Left lobe of liver (tissue), 2 donors: ENCODE results near the gene TEX48. TPM values are rescaled to one million over a fixed set of nuclear protein-coding genes. Genes with fewer than 3 reads are reported as not detected.

Source experiments
- ATAC-seq: fragments of 200-7000 bp; cut with Tn5 transposase; one replicate; pipeline ENCODE4 v1.9.1; 2020; ENCODE audit warnings: mild to moderate bottlenecking, moderate library complexity
- DNase-seq: peaks from one replicate; pipeline ENCODE4 v3.0.0-alpha.2; 2020; ENCODE audit warnings: low spot score
- total RNA-seq: library from RNA; stranded (reverse); gene quantifications from one replicate; pipeline ENCODE4 v1.2.1, GENCODE V29; 2021
- donor health status: DM: no; HTN: no; CAD: no; lungs with moderate emphysema.
- donor health status: DM: no; HTN: yes; CAD: no.

Gene TEX48
- not detected for total RNA-seq

GRCh38 chr9:114681594-114682332 lies at the start of gene TEX48:
Gene TEX48, minus strand, starts transcription at chr9:114682192. Its CDS starts 10,469 bp downstream, at chr9:114671723.
- peak; percentile 52 for DNase-seq
- ATAC-seq: peak; percentile 95

- DNase-seq: no peak
- ATAC-seq: no peak
Observed at GRCh38 chr9:114731701-114732100, 49.7 kb upstream of the TEX48 start.

- DNase-seq: no peak
- no peak for ATAC-seq
Observed at GRCh38 chr9:114729706-114730105, 47.7 kb upstream of the TEX48 start.

- ATAC-seq (no peak), DNase-seq (no peak)
Observed at GRCh38 chr9:114725930-114726329, 43.9 kb upstream of the TEX48 start.

- DNase-seq (no peak), ATAC-seq (no peak)
Observed at GRCh38 chr9:114724744-114725143, 42.8 kb upstream of the TEX48 start.

GRCh38 chr9:114723931-114724330 lies 41.9 kb upstream of the TEX48 start:
- DNase-seq: no peak
- ATAC-seq: no peak

- ATAC-seq (no peak), DNase-seq (no peak)
Observed at GRCh38 chr9:114722937-114723620, 41.1 kb upstream of the TEX48 start.

- ATAC-seq: no peak
- DNase-seq: no peak
Observed at GRCh38 chr9:114722081-114722621, 40.2 kb upstream of the TEX48 start.

- ATAC-seq: peak; percentile 96
- DNase-seq: peak; percentile 63
Observed at GRCh38 chr9:114721491-114722079, 39.6 kb upstream of the TEX48 start.

- DNase-seq (no peak), ATAC-seq (no peak)
Observed at GRCh38 chr9:114720086-114720676, 38.2 kb upstream of the TEX48 start.

GRCh38 chr9:114719290-114719689 lies 37.3 kb upstream of the TEX48 start:
- ATAC-seq (no peak), DNase-seq (no peak)

GRCh38 chr9:114718801-114719221 lies 36.8 kb upstream of the TEX48 start:
- no peak for DNase-seq

GRCh38 chr9:114717908-114718486 lies 36.0 kb upstream of the TEX48 start:
- no peak for DNase-seq
- no peak for ATAC-seq

More at GRCh38 chr9:114718801-114719221, 36.8 kb upstream of the TEX48 start:
- ATAC-seq: no peak

- no peak for ATAC-seq
Observed at GRCh38 chr9:114709636-114710035, 27.6 kb upstream of the TEX48 start.

GRCh38 chr9:114706711-114707110 lies 24.7 kb upstream of the TEX48 start:
- ATAC-seq (no peak), DNase-seq (no peak)

More at GRCh38 chr9:114709636-114710035, 27.6 kb upstream of the TEX48 start:
- DNase-seq: no peak

GRCh38 chr9:114701988-114702387 lies 20.0 kb upstream of the TEX48 start:
- ATAC-seq (no peak), DNase-seq (no peak)

- DNase-seq: no peak
- no peak for ATAC-seq
Observed at GRCh38 chr9:114697951-114698351, 16.0 kb upstream of the TEX48 start.

- ATAC-seq: no peak
- DNase-seq: no peak
Observed at GRCh38 chr9:114696814-114697544, 15.0 kb upstream of the TEX48 start.

- ATAC-seq (no peak), DNase-seq (no peak)
Observed at GRCh38 chr9:114695948-114696347, 14.0 kb upstream of the TEX48 start.

GRCh38 chr9:114694719-114695269 lies 12.8 kb upstream of the TEX48 start:
- DNase-seq (no peak), ATAC-seq (no peak)
